Activated CD4-positive, alpha-beta T cell treated with anti-CD3 and anti-CD28 coated beads for 4 hours (primary cell): ENCODE data around the gene AGBL1.
"Not testable (repeated sequence)": the region's sequence is repeated elsewhere in the genome, so short reads cannot be mapped to it uniquely, and the experiment has no call there.

ENCODE experiments used
- DNase-seq, 2 donors: peaks; one replicate each; pipeline ENCODE4 v3.0.0-alpha.2; 2020

The AGBL1 gene

GRCh38 chr15:86413191-86413590, 333.5 kb downstream of the AGBL1 start:
- no peak for DNase-seq

- no peak for DNase-seq
Measured at GRCh38 chr15:86425746-86426145, 346.1 kb downstream of the AGBL1 start.

- DNase-seq = no peak
Measured at GRCh38 chr15:86432861-86433260, 353.2 kb downstream of the AGBL1 start.

- no peak for DNase-seq
Measured at GRCh38 chr15:86433983-86434382, 354.3 kb downstream of the AGBL1 start.

GRCh38 chr15:86439614-86440013, 359.9 kb downstream of the AGBL1 start:
- no peak for DNase-seq

GRCh38 chr15:86444527-86444926, 364.9 kb downstream of the AGBL1 start:
- DNase-seq = no peak

- DNase-seq = no peak
Measured at GRCh38 chr15:86445579-86446252, 366.0 kb downstream of the AGBL1 start.

GRCh38 chr15:86446253-86446640, 366.6 kb downstream of the AGBL1 start:
- DNase-seq = no peak

- DNase-seq = not testable (repeated sequence)
Measured at GRCh38 chr15:86465470-86466039, 385.9 kb downstream of the AGBL1 start.

- no peak for DNase-seq
Measured at GRCh38 chr15:86481720-86482119, 402.0 kb downstream of the AGBL1 start.

- DNase-seq = no peak
Measured at GRCh38 chr15:86483936-86484335, 404.3 kb downstream of the AGBL1 start.

- DNase-seq = no peak
Measured at GRCh38 chr15:86488046-86488445, 408.4 kb downstream of the AGBL1 start.

- no peak for DNase-seq
Measured at GRCh38 chr15:86489981-86490380, 410.3 kb downstream of the AGBL1 start.

GRCh38 chr15:86491118-86491517, 411.4 kb downstream of the AGBL1 start:
- DNase-seq = no peak

- DNase-seq = no peak
Measured at GRCh38 chr15:86493884-86494283, 414.2 kb downstream of the AGBL1 start.

- no peak for DNase-seq
Measured at GRCh38 chr15:86494475-86494874, 414.8 kb downstream of the AGBL1 start.

GRCh38 chr15:86502301-86502700, 422.6 kb downstream of the AGBL1 start:
- DNase-seq = no peak

- DNase-seq = no peak
Measured at GRCh38 chr15:86505951-86506350, 426.3 kb downstream of the AGBL1 start.

- DNase-seq = no peak
Measured at GRCh38 chr15:86506401-86506800, 426.7 kb downstream of the AGBL1 start.

GRCh38 chr15:86515625-86516024, 436.0 kb downstream of the AGBL1 start:
- DNase-seq = no peak

GRCh38 chr15:86522721-86523120, 443.1 kb downstream of the AGBL1 start:
- DNase-seq = no peak

GRCh38 chr15:86526938-86527690, 447.4 kb downstream of the AGBL1 start:
- no peak for DNase-seq

GRCh38 chr15:86528094-86528493, 448.4 kb downstream of the AGBL1 start:
- DNase-seq = not testable (repeated sequence)

- no peak for DNase-seq
Measured at GRCh38 chr15:86538141-86538540, 458.5 kb downstream of the AGBL1 start.
